GM18505 (cell line): ENCODE results near the gene TKT.
A peak's percentile ranks its signal among the peaks of the same experiment; 100 is the strongest.

Source experiments
- ATAC-seq: cut with Tn5 transposase; IDR thresholded peaks from one replicate; pipeline ENCODE4 v1.9.1; 2021; ENCODE audit not compliant: unreplicated experiment
- POLR2A ChIP-seq: IDR thresholded peaks from 4 replicates; pipeline ENCODE4 v1.6.1; 2011; ENCODE audit warnings: borderline replicate concordance; ENCODE audit not compliant: insufficient read depth, insufficient read length; ENCODE audit errors: extremely low read depth

Gene TKT

GRCh38 chr3:53222183-53222901 lies 33.5 kb downstream of the TKT start:
- no peak for TF ChIP-seq POLR2A
- ATAC-seq: no peak

GRCh38 chr3:53221827-53222182 lies 34.0 kb downstream of the TKT start:
- no peak for ATAC-seq
- no peak for TF ChIP-seq POLR2A

- no peak for ATAC-seq
- no peak for TF ChIP-seq POLR2A
Measured at GRCh38 chr3:53221345-53221744, 34.5 kb downstream of the TKT start.

- no peak for TF ChIP-seq POLR2A
- ATAC-seq: peak; percentile 51
Measured at GRCh38 chr3:53219895-53220483, 35.8 kb downstream of the TKT start.

GRCh38 chr3:53218131-53218530 lies 37.7 kb downstream of the TKT start:
- no peak for TF ChIP-seq POLR2A
- ATAC-seq: no peak

GRCh38 chr3:53217175-53217574 lies 38.6 kb downstream of the TKT start:
- no peak for ATAC-seq
- TF ChIP-seq POLR2A: no peak

- ATAC-seq: no peak
- TF ChIP-seq POLR2A: no peak
Measured at GRCh38 chr3:53216723-53217122, 39.1 kb downstream of the TKT start.

GRCh38 chr3:53215816-53216215 lies 40.0 kb downstream of the TKT start:
- TF ChIP-seq POLR2A: no peak

GRCh38 chr3:53213276-53213675 lies 42.5 kb downstream of the TKT start:
- no peak for TF ChIP-seq POLR2A
- ATAC-seq: no peak

More at GRCh38 chr3:53215816-53216215, 40.0 kb downstream of the TKT start:
- no peak for ATAC-seq

GRCh38 chr3:53211706-53212702 lies 43.8 kb downstream of the TKT start:
- no peak for TF ChIP-seq POLR2A

GRCh38 chr3:53202331-53203015 lies 53.3 kb downstream of the TKT start:
- no peak for TF ChIP-seq POLR2A
- ATAC-seq: no peak

More at GRCh38 chr3:53211706-53212702, 43.8 kb downstream of the TKT start:
- ATAC-seq: no peak

- no peak for TF ChIP-seq POLR2A
- no peak for ATAC-seq
Measured at GRCh38 chr3:53200501-53201498, 55.0 kb downstream of the TKT start.
